HG03064 (cell line): ENCODE data around the gene CLEC12A.

Source experiments
- ATAC-seq: cut with Tn5 transposase; IDR thresholded peaks from one replicate; pipeline ENCODE4 v1.9.1; 2021; ENCODE audit warnings: low read depth; ENCODE audit not compliant: unreplicated experiment

CLEC12A gene

GRCh38 chr12:10031321-10031720 is 60.1 kb downstream of the CLEC12A start:
- no peak for ATAC-seq

DNA sequence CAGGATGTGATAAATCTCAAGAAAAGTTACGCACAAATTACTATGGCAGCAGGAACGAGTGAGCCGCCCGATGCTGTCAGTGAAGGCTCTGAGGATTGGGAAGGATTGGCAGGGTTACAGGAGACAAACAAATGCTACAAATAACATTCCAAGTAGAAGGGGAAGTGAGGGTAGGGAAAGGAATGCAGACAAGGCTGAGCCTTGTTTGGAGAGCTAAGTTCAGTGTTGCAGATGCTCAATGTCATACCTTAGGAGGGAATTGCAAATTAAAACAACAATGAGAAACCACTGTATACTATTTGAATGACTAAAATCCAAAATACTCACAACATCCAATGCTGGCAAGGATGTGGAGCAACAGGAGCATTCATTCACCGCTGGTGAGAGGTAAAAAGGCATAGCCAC is 60.6 kb downstream of the CLEC12A start:
- no peak for ATAC-seq

DNA sequence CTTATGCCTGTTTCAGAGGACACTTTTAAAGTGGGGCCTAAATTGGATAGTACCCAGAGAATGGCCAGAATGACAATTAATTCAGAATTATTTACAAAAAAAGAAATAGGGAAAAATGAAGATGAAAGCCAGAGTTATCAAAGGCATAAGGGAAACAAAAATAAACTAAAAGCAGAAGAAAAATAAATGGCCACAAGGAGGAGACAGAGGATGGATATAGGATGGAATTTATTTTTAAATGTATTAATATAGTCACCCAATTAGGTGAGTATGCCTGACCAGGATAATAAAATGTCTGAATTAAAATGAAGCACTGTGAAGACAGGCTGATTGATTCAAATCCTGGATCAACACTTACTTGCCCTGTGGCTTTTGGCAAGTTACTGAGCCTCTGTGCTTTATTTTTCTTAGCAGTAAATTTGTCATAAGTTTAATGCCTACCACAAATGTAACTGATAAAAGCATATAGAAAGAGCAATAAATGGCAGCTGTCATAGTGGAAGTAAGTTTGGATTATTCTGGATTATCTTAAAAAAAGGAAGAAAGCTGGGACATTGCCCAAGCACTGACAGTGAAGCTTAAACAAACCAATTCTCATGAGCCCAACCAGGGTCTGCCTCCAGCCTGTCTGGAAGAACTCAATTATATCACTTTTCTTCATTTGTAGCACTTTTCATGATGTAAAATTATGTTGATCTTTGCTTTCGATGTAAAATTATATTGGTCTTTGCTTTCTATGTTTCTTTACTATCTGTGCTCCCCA is 62.8 kb downstream of the CLEC12A start:
- no peak for ATAC-seq
